ENCODE data around the gene PDCD2.
"Not testable (repeated sequence)": the region's sequence is repeated elsewhere in the genome, so short reads cannot be mapped to it uniquely, and the experiment has no call there.

PDCD2 gene

DNA sequence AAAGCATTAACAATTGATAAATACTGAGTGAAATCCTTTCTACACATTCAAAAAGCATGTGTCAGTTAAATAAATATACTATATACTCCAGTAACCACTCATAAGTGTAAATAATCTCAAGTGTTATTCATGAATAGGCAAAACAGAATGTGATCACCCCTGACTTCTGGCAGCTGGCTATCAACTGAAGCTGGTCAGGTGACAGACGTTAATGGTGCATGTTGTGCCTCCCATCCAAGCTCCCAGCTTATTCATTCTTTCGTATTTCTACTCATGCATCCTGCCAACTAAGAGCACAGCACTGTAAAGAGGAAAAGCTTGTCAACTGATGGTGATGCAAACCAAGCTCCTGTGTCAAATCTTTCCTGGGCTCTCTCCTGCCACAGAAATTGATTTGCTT, 39.0 kb downstream of the PDCD2 start:
- DNase-seq, result no peak

DNA sequence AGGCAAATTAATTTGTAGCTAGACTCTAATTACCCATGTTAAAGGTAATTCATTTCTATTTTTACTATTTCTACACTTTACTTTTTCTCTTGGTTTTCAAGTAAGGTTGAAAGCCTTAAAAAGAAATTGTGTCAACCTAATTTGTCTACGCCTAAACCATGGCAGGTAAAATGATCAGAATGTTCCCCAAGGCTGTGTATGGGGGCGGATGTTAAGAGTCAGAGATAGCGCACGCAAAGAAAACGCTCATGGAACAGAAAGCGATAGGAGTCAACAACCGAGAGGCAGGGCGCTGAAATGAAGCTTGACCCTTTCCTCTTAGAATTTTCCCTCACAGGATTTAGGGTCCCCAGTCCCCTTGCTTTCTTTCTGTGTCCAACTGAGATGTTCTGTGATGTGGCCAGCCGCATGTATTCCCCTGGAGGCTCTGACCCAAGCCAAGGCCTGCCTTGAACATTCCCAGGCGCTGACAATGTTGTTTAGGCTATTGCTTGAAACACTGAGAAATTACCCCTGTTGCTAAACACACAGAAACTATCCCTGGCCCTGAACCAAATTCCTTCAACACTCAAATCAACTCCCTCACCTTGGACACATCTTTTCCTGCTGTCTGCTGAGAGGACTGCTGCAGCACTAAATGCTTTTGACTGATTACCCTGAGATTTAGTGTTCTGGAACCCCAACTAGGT, 42.3 kb downstream of the PDCD2 start:
- DNase-seq, result no peak

DNA sequence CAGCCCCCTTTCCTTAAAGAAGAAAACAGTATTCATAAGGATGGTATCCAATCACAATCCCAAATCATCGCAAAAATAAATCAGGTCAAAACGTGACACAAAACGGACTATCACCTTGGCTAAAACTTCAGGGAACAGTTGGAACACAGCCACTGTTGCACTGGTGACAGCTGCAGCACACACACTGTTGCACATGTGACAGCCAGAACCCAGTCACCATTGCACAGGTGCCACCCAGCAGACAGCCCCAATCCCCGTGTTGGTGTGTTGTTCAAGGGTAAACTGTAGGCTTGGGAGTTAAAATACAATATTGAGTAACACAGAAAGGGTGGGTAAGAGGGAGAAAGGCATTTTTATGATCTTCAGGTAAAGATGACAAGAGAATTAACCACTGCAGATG, 47.1 kb downstream of the PDCD2 start:
- DNase-seq, result no peak

DNA sequence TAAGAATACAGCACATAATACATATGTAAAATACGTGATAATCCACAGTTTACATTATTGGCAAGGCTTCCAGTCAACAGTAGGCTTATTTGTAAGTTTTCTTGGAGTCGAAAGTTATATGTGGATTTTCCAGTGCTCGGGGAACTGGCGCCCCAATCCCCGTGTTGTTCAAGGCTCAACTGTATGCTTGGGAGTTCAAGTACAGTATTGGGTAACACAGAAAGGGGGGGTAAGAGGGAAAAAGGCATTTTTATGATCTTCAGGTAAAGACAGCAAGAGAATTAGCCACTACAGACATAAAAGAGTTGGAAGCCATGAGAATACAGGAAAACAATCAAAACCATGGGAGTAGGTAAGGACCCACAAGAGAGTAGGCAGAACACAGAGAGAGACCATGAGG, 47.8 kb downstream of the PDCD2 start:
- DNase-seq, result no peak

DNA sequence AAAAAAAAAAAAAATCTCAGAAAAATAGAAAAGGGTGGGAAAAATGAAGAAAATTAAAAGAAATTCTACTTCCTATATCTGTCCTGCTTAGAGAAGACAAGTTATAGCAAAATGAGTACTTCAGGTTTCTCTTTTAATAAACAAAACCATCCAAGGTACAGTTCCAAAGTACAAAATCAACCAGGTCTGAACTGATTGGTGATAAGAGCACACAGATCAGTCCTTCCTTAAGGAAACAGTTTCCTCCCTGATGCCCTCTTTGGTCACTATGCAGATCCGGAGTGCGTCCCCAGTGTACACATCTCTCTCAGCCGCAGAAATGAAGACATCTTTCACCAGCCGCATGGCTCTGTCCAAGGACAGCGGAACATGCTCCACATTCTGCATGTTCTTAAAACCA, 49.4 kb downstream of the PDCD2 start:
- no peak for DNase-seq

DNA sequence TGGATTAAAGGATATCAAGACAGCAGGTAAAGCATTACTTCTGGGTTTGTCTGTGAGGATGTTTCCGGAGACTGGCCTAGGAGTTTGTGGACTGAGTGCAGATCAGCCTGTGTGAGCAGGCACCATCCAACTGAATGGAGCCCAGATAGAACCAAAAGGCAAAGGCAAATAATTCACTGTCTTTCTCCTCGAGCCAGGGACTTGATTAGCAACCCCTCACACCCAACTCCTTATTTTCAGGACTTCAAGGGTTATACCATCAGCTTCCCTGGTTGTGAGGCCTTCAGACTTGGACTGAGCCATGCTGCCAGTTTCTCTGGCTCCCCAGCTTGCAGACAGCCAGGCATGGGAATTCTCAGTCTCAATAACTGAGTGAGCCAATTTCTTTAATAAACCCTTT, 50.6 kb downstream of the PDCD2 start:
- DNase-seq, result no peak

DNA sequence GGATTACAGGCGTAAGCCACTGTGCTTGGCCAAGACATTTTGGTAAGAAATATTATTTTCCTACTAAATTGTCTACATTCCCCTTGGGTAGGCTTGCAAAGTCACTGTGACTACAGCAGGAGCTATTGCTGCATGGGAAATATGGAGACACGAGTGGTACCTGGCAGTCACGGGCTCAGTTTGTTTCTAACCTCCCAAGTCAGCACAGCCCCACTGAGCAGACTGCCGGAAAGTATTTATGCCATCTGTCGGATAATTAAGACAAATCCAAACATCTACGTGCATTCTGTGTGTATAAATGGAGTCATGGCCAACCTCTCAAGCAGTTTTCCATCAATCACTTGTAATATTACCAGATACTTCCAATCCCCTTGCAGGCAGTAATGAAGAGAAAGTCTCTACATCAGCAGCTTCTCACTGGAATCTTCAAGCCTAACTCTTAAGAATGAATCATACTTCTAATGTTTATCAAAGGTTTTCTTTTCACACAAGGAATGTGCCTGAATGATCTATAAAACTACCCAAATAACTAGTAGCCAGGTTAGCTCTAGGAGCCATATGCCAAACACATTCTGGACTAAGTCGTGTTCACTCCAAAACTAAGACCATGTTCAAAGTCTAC, 51.5 kb downstream of the PDCD2 start:
- DNase-seq, result no peak

DNA sequence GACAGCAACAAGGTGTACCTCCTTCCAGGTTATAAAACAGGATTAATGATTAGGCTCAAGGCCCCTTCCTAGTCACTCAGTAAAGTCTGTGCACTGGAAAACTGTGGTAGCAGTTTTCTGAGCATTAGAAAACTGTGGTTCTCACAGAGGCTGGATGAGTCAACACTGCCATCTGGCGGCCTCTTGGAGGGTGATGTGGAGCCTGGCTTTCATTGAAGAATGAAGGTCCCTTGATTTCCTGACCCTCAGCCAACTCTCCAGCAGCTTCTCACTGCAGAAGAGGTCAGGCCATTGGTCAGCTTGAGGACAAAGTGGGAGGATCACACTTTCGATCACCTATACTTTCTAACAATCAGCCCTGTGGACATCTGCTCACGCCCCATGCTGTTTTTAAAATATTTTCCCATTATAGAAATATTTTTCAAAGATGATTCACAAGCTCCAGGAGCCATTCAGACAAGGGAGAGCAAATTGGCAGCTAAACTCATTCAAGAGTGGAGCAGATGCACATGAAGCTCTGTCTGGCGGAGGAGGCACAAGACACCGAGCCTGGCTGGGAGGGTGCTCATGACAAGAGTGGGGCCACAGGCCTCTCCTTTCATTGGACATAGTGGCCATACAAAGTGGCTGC, 54.5 kb downstream of the PDCD2 start:
- DNase-seq, result no peak

DNA sequence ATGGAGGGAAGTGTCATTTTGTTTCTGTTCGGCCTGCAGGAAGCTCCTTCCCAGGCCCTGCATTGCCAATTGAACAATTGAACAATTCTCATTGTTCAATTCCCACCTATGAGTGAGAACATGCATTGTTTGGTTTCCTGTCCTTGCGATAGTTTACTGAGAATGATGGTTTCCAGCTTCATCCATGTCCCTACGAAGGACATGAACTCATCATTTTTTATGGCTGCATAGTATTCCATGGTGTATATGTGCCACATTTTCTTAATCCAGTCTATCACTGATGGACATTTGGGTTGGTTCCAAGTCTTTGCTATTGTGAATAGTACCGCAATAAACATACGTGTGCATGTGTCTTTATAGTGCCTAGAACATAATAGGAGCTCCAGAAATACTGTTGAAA, 56.4 kb downstream of the PDCD2 start:
- DNase-seq, result not testable (repeated sequence)

DNA sequence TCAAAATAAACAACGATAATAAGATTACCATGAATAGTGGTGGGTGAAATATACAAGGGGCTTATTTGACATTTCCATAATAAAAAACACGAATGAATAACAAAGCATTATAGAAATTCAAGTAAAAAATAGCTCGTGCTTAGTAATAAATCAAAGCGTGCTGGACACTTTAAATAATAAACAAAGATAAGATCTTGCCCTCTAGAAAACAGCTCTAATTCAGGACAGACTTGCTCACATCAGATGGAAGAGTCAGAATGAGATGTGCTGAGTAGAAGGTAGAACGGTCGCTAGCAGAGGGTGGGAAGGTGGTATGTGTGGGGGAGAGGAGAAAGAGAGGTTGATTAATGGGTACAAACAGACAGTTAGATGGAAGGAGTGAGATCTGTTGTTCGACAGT, 58.6 kb downstream of the PDCD2 start:
- no peak for DNase-seq
